Liver (tissue), 9 donors: ENCODE data around the gene PRR15L. TPM values are rescaled to one million over a fixed set of nuclear protein-coding genes. Genes with fewer than 3 reads are reported as not detected.
"Not testable (repeated sequence)": the region's sequence is repeated elsewhere in the genome, so short reads cannot be mapped to it uniquely, and the experiment has no call there.

ENCODE experiments used
- DNase-seq: peaks from one replicate; pipeline ENCODE4 v3.0.0-alpha.2; 2017; ENCODE audit warnings: low spot score
- H3K27ac ChIP-seq, 2 donors: one replicate each; pipeline ENCODE4 v1.7.0; 2013; ENCODE audit warnings: inconsistent platforms in 2 of 2, low read length in 2 of 2, control low read depth in 1 of 2, low read depth in 1 of 2, mild to moderate bottlenecking in 1 of 2
- H3K27me3 ChIP-seq, 4 donors: one replicate each; pipeline versions ENCODE4 v1.6.1 to v1.7.0; 2013; ENCODE audit warnings: low read length in 3 of 4, inconsistent platforms in 1 of 4, mild to moderate bottlenecking in 1 of 4, moderate library complexity in 1 of 4; ENCODE audit not compliant: control insufficient read depth in 4 of 4, insufficient read depth in 4 of 4
- H3K36me3 ChIP-seq, 4 donors: one replicate each; pipeline versions ENCODE4 v1.6.1 to v1.7.0; 2013; ENCODE audit warnings: low read length in 3 of 4, mild to moderate bottlenecking in 3 of 4, low read depth in 1 of 4, moderate library complexity in 1 of 4; ENCODE audit not compliant: control insufficient read depth in 4 of 4, insufficient read depth in 3 of 4
- H3K4me1 ChIP-seq, 4 donors: one replicate each; pipeline versions ENCODE4 v1.6.1 to v1.7.0; 2013; ENCODE audit warnings: low read length in 3 of 4, mild to moderate bottlenecking in 3 of 4, moderate library complexity in 1 of 4; ENCODE audit not compliant: control insufficient read depth in 4 of 4, insufficient read depth in 4 of 4
- H3K4me3 ChIP-seq, 3 donors: one replicate each; pipeline versions ENCODE4 v1.6.1 to v1.7.0; 2013; ENCODE audit warnings: low read length in 3 of 3, control low read depth in 1 of 3, low read depth in 1 of 3, mild to moderate bottlenecking in 1 of 3
- H3K9ac ChIP-seq, 2 donors: one replicate each; pipeline ENCODE4 v1.7.0; 2013; ENCODE audit warnings: low read length in 2 of 2, mild to moderate bottlenecking in 2 of 2, moderate library complexity in 2 of 2, control low read depth in 1 of 2, low read depth in 1 of 2
- H3K9me3 ChIP-seq, 4 donors: one replicate each; pipeline versions ENCODE4 v1.6.1 to v1.7.0; 2013; ENCODE audit warnings: low read length in 3 of 4; ENCODE audit not compliant: control insufficient read depth in 4 of 4
- EGR1 ChIP-seq, 2 donors: IDR thresholded peaks; 2 replicates each; pipeline ENCODE4 v1.6.1; 2016 to 2018; ENCODE audit warnings: antibody characterized with exemption in 2 of 2, low read depth in 2 of 2
- FOXA2 ChIP-seq: IDR thresholded peaks from 2 replicates; pipeline ENCODE4 v1.6.1; 2016; ENCODE audit warnings: antibody characterized with exemption
- HNF4G ChIP-seq: IDR thresholded peaks from 2 replicates; pipeline ENCODE4 v1.6.1; 2016; ENCODE audit warnings: antibody characterized with exemption
- JUND ChIP-seq, 2 donors: IDR thresholded peaks; 2 replicates each; pipeline ENCODE4 v1.6.1; 2016; ENCODE audit warnings: antibody characterized with exemption in 2 of 2
- NR2F2 ChIP-seq: IDR thresholded peaks from 2 replicates; pipeline ENCODE4 v1.6.1; 2016; ENCODE audit warnings: antibody characterized with exemption
- RAD21 ChIP-seq, 2 donors: IDR thresholded peaks; 2 replicates each; pipeline ENCODE4 v1.6.1; 2016; ENCODE audit warnings: antibody characterized with exemption in 2 of 2, mild to moderate bottlenecking in 2 of 2
- RXRA ChIP-seq, 2 donors: IDR thresholded peaks; 2 replicates each; pipeline ENCODE4 v1.6.1; 2017 to 2018; ENCODE audit warnings: antibody characterized with exemption in 2 of 2, mild to moderate bottlenecking in 1 of 2
- SP1 ChIP-seq: IDR thresholded peaks from 2 replicates; pipeline ENCODE4 v1.6.1; 2018; ENCODE audit warnings: antibody characterized with exemption, mild to moderate bottlenecking
- TAF1 ChIP-seq: conservative IDR thresholded peaks from 2 replicates; pipeline ENCODE4 v1.6.1; 2016; ENCODE audit warnings: antibody characterized with exemption, mild to moderate bottlenecking
- YY1 ChIP-seq: IDR thresholded peaks from 2 replicates; pipeline ENCODE4 v1.6.1; 2016; ENCODE audit warnings: antibody characterized with exemption, mild to moderate bottlenecking
- WGBS: extraction: QIAGEN DNeasy Blood & Tissue Kit; methylation state at CpG from one replicate; pipeline ENCODE4 v1.1.7; 2013; 5-methylcytosine and 5-hydroxymethylcytosine counted together
- polyA plus RNA-seq, 2 donors: library from polyadenylated mRNA; stranded (reverse) in 1 of 2; unstranded in 1 of 2; fragments of 200-250 nt in 1 of 2; fragments of >200 nt in 1 of 2; fragmentation: Nextera tagmentation in 1 of 2; extraction: Ambion mirVana in 1 of 2; gene quantifications; one replicate each; pipeline versions ENCODE4 v1.2.1 to v1.2.3, GENCODE V29; 2013 to 2015
- total RNA-seq, 2 donors: library from RNA; depleted of rRNA; stranded (reverse); fragments of >200 nt; gene quantifications; one replicate each; pipeline ENCODE4 v1.2.3, GENCODE V29; 2014
- TF ChIP-seq, protein P1 (sequence below): IDR thresholded peaks from 2 replicates; pipeline ENCODE4 v1.6.1; 2016; ENCODE audit warnings: antibody characterized with exemption, mild to moderate bottlenecking
- TF ChIP-seq, protein P2 (sequence below): IDR thresholded peaks from 2 replicates; pipeline ENCODE4 v1.6.1; 2016; ENCODE audit warnings: antibody characterized with exemption
- TF ChIP-seq, protein P3 (sequence below): IDR thresholded peaks from 2 replicates; pipeline ENCODE4 v1.6.1; 2016; ENCODE audit warnings: antibody characterized with exemption
- TF ChIP-seq, protein P4 (sequence below): IDR thresholded peaks from 2 replicates; pipeline ENCODE4 v1.6.1; 2016; ENCODE audit warnings: antibody characterized with exemption
- donor health status: healthy.
- donor health status: healthy.
- donor health status: healthy.
- donor health status: healthy.
- donor health status: healthy.

Gene PRR15L
- total and polyA plus RNA-seq, 4 donors: 0.83 to 11.0 (median 1.9) TPM

DNA sequence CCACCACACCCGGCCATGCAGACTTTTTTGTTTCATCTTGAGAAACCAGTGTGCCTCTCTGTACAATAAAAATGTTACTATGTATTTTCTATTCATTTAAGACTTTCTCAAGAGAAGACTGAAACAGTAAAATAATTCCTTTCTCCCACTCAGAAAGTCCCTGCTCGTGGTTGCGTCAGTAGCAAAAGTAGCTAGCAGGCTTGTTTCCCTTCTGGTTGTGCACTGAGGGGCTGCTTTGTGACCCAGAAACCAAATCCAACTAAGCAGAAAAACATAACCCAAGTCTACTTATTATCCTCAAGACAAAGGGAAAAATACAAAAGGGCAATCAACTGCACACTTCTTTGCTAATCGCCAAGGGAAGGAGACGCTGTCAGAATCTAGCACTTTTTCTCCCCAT is 19.7 kb downstream of the PRR15L start:
- Histone ChIP-seq H3K4me1 (peaks cover 0 to 18% (median 7%) of the 10 kb centered on the region in 4 donors), H3K27me3 (no peaks in the 10 kb centered on the region), H3K27ac (no peak overlapping the region), H3K36me3 (peaks cover 0 to 1% (median 0%) of the 10 kb centered on the region in 4 donors), H3K4me3 (no peak overlapping the region), H3K9me3 (no peaks in the 10 kb centered on the region), H3K9ac (no peak overlapping the region)
- TF ChIP-seq, protein P1, sequence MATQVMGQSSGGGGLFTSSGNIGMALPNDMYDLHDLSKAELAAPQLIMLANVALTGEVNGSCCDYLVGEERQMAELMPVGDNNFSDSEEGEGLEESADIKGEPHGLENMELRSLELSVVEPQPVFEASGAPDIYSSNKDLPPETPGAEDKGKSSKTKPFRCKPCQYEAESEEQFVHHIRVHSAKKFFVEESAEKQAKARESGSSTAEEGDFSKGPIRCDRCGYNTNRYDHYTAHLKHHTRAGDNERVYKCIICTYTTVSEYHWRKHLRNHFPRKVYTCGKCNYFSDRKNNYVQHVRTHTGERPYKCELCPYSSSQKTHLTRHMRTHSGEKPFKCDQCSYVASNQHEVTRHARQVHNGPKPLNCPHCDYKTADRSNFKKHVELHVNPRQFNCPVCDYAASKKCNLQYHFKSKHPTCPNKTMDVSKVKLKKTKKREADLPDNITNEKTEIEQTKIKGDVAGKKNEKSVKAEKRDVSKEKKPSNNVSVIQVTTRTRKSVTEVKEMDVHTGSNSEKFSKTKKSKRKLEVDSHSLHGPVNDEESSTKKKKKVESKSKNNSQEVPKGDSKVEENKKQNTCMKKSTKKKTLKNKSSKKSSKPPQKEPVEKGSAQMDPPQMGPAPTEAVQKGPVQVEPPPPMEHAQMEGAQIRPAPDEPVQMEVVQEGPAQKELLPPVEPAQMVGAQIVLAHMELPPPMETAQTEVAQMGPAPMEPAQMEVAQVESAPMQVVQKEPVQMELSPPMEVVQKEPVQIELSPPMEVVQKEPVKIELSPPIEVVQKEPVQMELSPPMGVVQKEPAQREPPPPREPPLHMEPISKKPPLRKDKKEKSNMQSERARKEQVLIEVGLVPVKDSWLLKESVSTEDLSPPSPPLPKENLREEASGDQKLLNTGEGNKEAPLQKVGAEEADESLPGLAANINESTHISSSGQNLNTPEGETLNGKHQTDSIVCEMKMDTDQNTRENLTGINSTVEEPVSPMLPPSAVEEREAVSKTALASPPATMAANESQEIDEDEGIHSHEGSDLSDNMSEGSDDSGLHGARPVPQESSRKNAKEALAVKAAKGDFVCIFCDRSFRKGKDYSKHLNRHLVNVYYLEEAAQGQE: no peak
- TF ChIP-seq TAF1 (no peak), HNF4G (no peak), YY1 (no peak), RXRA (IDR thresholded peaks at IDR 0.05) (no peak), SP1 (no peak), JUND (IDR thresholded peaks at IDR 0.05) (no peak), FOXA2 (no peak), NR2F2 (no peak)
- TF ChIP-seq, protein P2, sequence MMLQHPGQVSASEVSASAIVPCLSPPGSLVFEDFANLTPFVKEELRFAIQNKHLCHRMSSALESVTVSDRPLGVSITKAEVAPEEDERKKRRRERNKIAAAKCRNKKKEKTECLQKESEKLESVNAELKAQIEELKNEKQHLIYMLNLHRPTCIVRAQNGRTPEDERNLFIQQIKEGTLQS: no peak
- TF ChIP-seq, protein P3, sequence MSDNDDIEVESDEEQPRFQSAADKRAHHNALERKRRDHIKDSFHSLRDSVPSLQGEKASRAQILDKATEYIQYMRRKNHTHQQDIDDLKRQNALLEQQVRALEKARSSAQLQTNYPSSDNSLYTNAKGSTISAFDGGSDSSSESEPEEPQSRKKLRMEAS: no peak
- TF ChIP-seq, protein P4, sequence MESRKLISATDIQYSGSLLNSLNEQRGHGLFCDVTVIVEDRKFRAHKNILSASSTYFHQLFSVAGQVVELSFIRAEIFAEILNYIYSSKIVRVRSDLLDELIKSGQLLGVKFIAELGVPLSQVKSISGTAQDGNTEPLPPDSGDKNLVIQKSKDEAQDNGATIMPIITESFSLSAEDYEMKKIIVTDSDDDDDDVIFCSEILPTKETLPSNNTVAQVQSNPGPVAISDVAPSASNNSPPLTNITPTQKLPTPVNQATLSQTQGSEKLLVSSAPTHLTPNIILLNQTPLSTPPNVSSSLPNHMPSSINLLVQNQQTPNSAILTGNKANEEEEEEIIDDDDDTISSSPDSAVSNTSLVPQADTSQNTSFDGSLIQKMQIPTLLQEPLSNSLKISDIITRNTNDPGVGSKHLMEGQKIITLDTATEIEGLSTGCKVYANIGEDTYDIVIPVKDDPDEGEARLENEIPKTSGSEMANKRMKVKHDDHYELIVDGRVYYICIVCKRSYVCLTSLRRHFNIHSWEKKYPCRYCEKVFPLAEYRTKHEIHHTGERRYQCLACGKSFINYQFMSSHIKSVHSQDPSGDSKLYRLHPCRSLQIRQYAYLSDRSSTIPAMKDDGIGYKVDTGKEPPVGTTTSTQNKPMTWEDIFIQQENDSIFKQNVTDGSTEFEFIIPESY: no peak
- no peak for DNase-seq
- 90% methylated on average over 5 of the region's 5 CpGs for WGBS

DNA sequence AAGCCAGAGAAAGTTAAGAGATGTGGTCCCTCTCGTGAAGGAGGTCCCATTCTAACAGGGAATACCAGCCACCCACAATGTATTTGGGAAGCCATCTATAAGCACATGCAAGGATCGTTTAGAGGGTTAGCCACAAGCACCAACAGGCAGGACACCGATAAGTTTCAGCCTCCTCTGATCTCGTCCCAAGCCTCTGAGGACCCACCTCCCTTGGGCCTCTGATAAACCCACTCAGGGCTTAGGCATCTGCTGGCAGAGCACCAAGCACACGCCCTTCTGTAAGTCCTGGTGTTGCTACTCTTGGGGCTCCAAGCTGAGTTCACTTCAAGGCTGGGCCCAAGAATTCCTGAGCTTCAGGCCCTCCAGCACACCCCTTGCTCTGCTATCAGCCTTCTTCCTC is 21.7 kb downstream of the PRR15L start:
- WGBS: 91% methylated on average over 5 of the region's 5 CpGs
- Histone ChIP-seq H3K4me1 (peaks cover 0 to 8% (median 1%) of the 10 kb centered on the region in 4 donors), H3K27ac (no peak overlapping the region), H3K9me3 (no peaks in the 10 kb centered on the region), H3K27me3 (no peaks in the 10 kb centered on the region), H3K9ac (no peak overlapping the region), H3K4me3 (no peak overlapping the region), H3K36me3 (peaks cover 0 to 1% (median 0%) of the 10 kb centered on the region in 4 donors)
- TF ChIP-seq RAD21 (IDR thresholded peaks at IDR 0.05): no peak
- TF ChIP-seq, protein P1: no peak
- TF ChIP-seq EGR1 (IDR thresholded peaks at IDR 0.05; ENCODE audit: low read depth in 2 of 2): no peak
- DNase-seq: peak; percentile 77

DNA sequence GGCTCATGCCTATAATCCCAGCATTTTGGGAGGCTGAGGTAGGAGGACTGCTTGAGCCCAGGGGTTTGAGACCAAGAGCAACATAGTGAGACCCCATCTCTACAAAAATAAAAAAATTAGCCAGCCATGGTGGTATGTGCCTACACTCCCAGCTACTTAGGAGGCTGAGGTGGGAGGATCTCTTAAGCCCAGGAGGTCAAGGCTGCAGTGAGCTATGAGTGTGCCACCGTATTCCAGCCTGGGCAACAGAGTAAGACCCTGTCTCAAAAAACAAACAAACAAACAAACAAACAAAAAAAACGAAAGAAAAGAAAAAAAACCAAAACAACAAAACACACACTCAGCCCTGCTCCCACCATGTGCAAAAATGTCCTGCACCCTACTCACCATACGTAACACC is 22.2 kb downstream of the PRR15L start:
- 76% methylated on average over 3 of the region's 3 CpGs for WGBS
- H3K9ac ChIP-seq, H3K4me1 ChIP-seq, H3K4me3 ChIP-seq, H3K27ac ChIP-seq, H3K36me3 ChIP-seq, H3K9me3 ChIP-seq, H3K27me3 ChIP-seq, DNase-seq: not testable (repeated sequence)
